Subcutaneous adipose tissue (tissue), 4 donors: ENCODE results near the gene TBX3. TPM values are rescaled to one million over a fixed set of nuclear protein-coding genes. Genes with fewer than 3 reads are reported as not detected.

Experiments
- total RNA-seq, 4 donors: library from RNA; depleted of rRNA; stranded (reverse); fragments of >200 nt; gene quantifications; one replicate each; pipeline ENCODE4 v1.1.0, GENCODE V29; 2016
- TF ChIP-seq, protein P1 (sequence below): fragments of 450-650 bp; IDR thresholded peaks from one replicate; pipeline ENCODE4 v1.5.1; 2016; ENCODE audit warnings: low read depth, mild to moderate bottlenecking, control low read depth, antibody characterized with exemption, moderate library complexity

The TBX3 gene
- total RNA-seq, 4 donors from 2014 or later = 8.2 to 34.1 (median 23.2) TPM

DNA sequence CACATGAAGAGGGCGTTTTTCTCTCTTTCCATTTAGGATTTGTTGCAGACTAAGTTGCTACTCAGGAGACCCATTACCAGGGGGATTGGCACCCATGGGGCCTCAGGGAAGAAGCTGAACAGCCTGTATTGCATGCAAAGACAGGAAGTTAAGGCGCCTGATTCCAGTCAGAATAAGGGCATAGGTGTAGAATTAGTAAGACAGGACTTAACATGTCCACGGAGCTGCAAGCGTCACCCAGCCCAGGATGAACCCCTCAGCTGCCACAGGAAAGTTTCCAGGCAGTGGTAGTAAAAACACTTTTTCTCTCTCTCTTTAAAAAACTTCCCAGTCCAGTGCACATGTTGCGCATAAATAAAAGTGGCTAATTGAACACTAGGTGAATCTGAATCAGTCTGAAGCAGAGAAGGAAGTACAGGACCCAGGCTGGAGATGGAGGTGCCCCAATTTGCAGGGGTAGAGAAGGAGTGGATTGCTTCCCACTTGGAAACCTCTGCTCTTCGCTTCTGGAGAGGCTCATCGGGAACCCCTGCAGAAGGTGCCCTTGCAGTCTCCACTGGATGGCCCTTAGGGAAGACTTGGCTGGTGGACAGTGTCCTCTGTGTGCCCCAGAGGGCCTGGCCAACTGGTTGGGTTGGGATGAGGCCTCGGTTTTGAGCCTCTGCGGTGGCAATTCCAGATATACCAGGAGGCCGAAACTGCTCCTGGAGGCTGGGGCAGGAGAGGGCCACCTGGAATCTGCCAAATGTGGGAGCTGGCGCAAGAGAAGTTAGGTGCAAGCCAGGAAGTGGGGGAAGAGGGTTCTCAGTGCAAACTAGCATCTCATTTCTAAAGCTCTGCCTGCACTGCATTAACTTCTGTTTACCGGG lies 10.7 kb upstream of the TBX3 start:
- TF ChIP-seq, protein P1, sequence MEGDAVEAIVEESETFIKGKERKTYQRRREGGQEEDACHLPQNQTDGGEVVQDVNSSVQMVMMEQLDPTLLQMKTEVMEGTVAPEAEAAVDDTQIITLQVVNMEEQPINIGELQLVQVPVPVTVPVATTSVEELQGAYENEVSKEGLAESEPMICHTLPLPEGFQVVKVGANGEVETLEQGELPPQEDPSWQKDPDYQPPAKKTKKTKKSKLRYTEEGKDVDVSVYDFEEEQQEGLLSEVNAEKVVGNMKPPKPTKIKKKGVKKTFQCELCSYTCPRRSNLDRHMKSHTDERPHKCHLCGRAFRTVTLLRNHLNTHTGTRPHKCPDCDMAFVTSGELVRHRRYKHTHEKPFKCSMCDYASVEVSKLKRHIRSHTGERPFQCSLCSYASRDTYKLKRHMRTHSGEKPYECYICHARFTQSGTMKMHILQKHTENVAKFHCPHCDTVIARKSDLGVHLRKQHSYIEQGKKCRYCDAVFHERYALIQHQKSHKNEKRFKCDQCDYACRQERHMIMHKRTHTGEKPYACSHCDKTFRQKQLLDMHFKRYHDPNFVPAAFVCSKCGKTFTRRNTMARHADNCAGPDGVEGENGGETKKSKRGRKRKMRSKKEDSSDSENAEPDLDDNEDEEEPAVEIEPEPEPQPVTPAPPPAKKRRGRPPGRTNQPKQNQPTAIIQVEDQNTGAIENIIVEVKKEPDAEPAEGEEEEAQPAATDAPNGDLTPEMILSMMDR = no peak

DNA sequence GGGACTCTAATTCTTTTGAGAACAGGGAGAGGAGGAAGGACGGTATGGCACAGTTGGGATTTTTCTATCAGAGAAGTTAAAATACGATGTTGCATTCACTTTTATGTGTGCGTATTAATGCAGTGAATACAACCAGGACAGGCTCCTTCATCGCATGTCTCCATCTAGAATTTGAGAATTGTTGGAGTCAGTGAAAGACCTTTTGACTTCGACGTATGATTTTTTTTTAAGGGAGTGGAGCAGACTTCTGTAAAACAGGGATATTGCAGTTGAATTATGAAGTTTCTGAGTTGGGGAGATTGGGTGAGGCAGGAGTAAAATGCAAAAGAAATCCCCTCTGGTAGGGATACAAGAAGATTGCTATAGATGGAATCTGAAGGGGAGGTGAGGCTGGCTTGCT lies 9.6 kb upstream of the TBX3 start:
- TF ChIP-seq, protein P1 = no peak

DNA sequence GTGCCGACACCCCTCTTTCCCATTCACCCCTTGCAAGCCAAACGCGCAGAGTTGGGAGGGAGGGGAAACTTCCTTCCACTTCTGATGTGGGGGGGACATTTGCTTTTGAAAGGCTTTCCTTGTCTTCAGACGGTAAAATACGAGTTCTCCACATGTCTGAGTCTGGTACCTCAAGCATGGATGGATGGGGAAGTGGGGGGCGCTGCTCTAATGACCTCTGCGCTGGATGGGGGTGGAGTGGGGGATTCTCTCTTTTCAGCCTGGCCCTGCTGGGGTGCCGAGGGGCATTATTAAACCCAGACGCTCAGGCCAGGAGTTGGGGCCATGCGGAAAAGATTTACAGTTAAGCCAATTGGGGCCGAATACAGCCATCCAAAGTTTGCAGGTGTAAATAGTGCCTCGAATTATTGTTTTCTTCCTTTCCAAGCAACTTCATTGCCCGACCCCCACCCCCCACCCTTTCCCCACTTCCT lies 9.1 kb upstream of the TBX3 start:
- TF ChIP-seq, protein P1 = no peak

DNA sequence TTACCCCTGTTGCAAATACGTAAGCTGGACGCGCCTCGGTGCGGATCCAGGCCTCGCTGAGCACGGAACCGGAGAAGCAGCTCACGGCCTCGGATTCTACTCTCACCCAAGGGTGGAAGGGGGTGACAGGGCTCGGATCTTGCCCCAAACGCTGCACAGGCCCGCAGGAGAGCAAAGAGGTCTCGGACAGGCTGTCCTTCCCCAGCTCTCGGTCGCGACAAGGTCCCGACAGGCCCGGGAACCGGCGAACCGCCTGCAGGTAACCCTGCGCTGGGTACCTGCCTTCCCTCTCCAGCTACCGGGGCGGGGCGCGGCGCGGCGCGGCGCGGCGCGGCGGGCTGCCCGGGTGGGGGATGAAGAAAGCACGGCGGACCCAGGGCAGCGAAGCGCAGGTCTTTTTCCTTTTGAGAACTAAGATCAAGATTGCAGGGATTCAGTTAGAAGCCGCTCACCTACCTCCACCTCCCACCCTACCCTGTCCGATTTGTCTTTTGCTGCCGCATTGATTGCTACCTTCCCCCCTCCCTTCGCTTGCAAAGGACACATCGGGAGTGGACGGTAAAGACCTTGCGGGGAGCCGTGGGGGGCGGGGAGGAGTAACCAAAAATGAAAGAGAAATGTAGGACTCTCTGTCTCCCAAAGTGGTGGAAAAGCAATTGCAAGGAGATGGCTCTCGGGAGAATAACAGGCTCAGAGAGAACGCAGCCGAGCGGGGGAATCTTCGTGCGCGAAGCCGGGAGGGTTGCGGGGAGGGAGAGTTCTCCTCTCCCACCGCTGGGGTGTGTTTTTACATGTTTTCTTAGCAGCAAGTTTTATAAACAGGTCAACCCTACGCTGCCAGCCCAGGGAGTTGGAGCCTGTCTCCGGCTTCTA lies 8.4 kb upstream of the TBX3 start:
- TF ChIP-seq, protein P1 = no peak

DNA sequence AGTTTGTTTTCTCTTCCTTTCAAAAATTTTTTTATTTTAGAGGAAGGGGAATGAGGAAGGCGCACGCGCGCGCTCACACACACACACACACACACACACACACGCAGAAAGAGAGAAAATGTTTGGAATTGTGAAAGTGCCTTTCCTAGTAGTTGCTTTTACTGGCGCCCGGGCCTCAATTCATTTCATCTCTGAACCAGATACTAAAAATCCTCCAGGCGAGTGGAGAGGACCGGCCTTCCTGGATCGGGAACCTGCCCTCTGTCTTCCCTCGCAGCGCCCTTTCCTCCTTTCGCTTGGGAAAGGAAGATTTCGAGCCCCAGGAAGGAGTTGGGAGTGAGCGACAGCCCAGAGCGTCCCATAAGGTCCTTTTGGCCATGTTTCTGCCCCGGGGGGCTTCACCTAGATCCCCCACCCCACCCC lies 7.8 kb upstream of the TBX3 start:
- TF ChIP-seq, protein P1 = no peak

DNA sequence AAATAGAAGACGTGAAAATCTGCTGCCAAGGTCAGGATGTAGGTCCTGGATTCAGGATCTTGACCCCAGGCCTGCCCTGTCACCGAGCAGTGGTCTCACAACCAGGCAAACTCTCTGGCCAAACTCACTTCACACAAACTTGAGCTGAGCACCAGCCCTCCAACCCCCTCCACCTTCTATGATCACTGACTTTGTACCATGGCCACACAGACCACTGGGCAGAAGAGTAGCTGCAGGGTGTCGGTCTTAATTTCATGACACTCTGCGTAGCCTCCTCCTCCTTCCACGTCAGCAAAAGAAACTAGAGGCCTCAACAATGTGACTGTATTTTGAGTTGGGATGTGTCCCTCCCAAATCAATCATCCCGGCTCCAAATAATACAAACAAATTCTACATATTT lies 7.2 kb upstream of the TBX3 start:
- TF ChIP-seq, protein P1 = no peak
